DLD1 (cell line): ENCODE results near the gene IFT88.

Experiments
- in situ Hi-C: cut with HindIII; loops from 2 replicates; pipeline ENCODE4 v1.10.0; 2017; ENCODE audit warnings: low sequenced_read_pairs

IFT88 gene

GRCh38 chr13:20561741-20562140 lies 5.2 kb upstream of the IFT88 start:
- in situ Hi-C loops = no loop called here

GRCh38 chr13:20565115-20565736 lies 1.7 kb upstream of the IFT88 start:
- in situ Hi-C loops = no loop called here

- in situ Hi-C loops = no loop called here
These were observed 474 bp upstream of the IFT88 start for GRCh38 chr13:20566468-20566897.

GRCh38 chr13:20567881-20568528 lies 1.0 kb downstream of the IFT88 start:
- in situ Hi-C loops = no loop called here

GRCh38 chr13:20570517-20570916 lies 3.6 kb downstream of the IFT88 start:
- in situ Hi-C loops = no loop called here

GRCh38 chr13:20571676-20572075 lies 4.7 kb downstream of the IFT88 start:
- in situ Hi-C loops = no loop called here

GRCh38 chr13:20573186-20573585 lies 6.2 kb downstream of the IFT88 start:
- in situ Hi-C loops = no loop called here

- in situ Hi-C loops = no loop called here
These were observed 6.7 kb downstream of the IFT88 start for GRCh38 chr13:20573636-20574035.

GRCh38 chr13:20579191-20579590 lies 12.2 kb downstream of the IFT88 start:
- in situ Hi-C loops = no loop called here

- in situ Hi-C loops = no loop called here
These were observed 13.3 kb downstream of the IFT88 start for GRCh38 chr13:20580257-20580656.

- in situ Hi-C loops = no loop called here
These were observed 15.1 kb downstream of the IFT88 start for GRCh38 chr13:20582026-20582425.

GRCh38 chr13:20583803-20584293 lies 16.9 kb downstream of the IFT88 start:
- in situ Hi-C loops = no loop called here

- in situ Hi-C loops = no loop called here
These were observed 18.4 kb downstream of the IFT88 start for GRCh38 chr13:20585371-20585770.

GRCh38 chr13:20588529-20589110 lies 21.7 kb downstream of the IFT88 start:
- in situ Hi-C loops = no loop called here

- in situ Hi-C loops = no loop called here
These were observed 23.6 kb downstream of the IFT88 start for GRCh38 chr13:20590561-20590960.

- in situ Hi-C loops = no loop called here
These were observed 25.6 kb downstream of the IFT88 start for GRCh38 chr13:20592606-20593005.

- in situ Hi-C loops = no loop called here
These were observed 27.3 kb downstream of the IFT88 start for GRCh38 chr13:20594280-20594679.

GRCh38 chr13:20607015-20607414 lies 40.1 kb downstream of the IFT88 start:
- in situ Hi-C loops = no loop called here

- in situ Hi-C loops = no loop called here
These were observed 41.6 kb downstream of the IFT88 start for GRCh38 chr13:20608438-20609020.

- in situ Hi-C loops = no loop called here
These were observed 42.2 kb downstream of the IFT88 start for GRCh38 chr13:20609145-20609544.

GRCh38 chr13:20610006-20610405 lies 43.0 kb downstream of the IFT88 start:
- in situ Hi-C loops = no loop called here
